ENCODE data around the gene C11orf21. TPM values are rescaled to one million over a fixed set of nuclear protein-coding genes. Genes with fewer than 3 reads are reported as not detected.
"Not testable (repeated sequence)": the region's sequence is repeated elsewhere in the genome, so short reads cannot be mapped to it uniquely, and the experiment has no call there.

C11orf21 gene
- total and polyA plus RNA-seq, 12 donors, result 0.04 to 2.1 (median 0.37) TPM

GRCh38 chr11:2342557-2342956 lies 40.8 kb upstream of the C11orf21 start:
- intact Hi-C loops (cut with DNase I), result no loop called here
- 70 to 87% (median 85%) methylated on average over 2 to 3 of the region's 3 CpGs for WGBS, 4 donors
- no peaks in the 10 kb centered on the region for H3K9me3 ChIP-seq (replicated peaks in 1 of 3)

DNA sequence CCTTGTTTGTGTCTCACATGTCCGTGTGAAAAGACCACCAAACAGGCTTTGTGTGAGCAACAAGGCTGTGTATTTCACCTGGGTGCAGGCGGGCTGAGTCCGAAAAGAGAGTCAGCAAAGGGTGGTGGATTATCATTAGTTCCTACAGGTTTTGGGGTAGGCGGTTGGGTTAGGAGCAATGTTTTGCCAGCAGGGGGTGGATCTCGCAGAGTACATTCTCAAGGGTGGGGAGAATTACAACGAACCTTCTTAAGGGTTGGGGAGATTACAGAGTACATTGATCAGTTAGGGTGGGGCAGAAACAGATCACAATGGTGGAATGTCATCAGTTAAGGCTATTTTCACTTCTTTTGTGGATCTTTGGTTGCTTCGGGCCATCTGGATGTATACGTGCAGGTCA lies 37.0 kb upstream of the C11orf21 start:
- DNase-seq; intact Hi-C loops (cut with DNase I): not testable (repeated sequence)
- WGBS, 4 donors, result 80 to 86% (median 82%) methylated on average over 8 of the region's 8 CpGs

More at GRCh38 chr11:2342557-2342956, 40.8 kb upstream of the C11orf21 start:
- Histone ChIP-seq H3K27me3 (no peaks in the 10 kb centered on the region), H3K4me3 (no peak overlapping the region), H3K27ac (no peak overlapping the region), H3K4me1 (replicated peaks in 1 of 2) (no peaks in the 10 kb centered on the region), H3K36me3 (replicated peaks in 1 of 2) (no peaks in the 10 kb centered on the region)
- DNase-seq, result no peak
- TF ChIP-seq, protein P1, sequence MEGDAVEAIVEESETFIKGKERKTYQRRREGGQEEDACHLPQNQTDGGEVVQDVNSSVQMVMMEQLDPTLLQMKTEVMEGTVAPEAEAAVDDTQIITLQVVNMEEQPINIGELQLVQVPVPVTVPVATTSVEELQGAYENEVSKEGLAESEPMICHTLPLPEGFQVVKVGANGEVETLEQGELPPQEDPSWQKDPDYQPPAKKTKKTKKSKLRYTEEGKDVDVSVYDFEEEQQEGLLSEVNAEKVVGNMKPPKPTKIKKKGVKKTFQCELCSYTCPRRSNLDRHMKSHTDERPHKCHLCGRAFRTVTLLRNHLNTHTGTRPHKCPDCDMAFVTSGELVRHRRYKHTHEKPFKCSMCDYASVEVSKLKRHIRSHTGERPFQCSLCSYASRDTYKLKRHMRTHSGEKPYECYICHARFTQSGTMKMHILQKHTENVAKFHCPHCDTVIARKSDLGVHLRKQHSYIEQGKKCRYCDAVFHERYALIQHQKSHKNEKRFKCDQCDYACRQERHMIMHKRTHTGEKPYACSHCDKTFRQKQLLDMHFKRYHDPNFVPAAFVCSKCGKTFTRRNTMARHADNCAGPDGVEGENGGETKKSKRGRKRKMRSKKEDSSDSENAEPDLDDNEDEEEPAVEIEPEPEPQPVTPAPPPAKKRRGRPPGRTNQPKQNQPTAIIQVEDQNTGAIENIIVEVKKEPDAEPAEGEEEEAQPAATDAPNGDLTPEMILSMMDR (IDR thresholded peaks at IDR 0.05), result no peak
- no peak for TF ChIP-seq POLR2A (IDR thresholded peaks at IDR 0.05)

GRCh38 chr11:2335286-2335685 lies 33.6 kb upstream of the C11orf21 start:
- H3K27me3 ChIP-seq; DNase-seq; H3K27ac ChIP-seq; H3K4me1 ChIP-seq (replicated peaks in 1 of 2); H3K4me3 ChIP-seq; H3K36me3 ChIP-seq (replicated peaks in 1 of 2); H3K9me3 ChIP-seq (replicated peaks in 1 of 3); intact Hi-C loops (cut with DNase I): not testable (repeated sequence)
- WGBS, 4 donors, result 91 to 95% (median 93%) methylated on average over 15 to 18 of the region's 18 CpGs

More for the DNA sequence above, 37.0 kb upstream of the C11orf21 start:
- not testable (repeated sequence) for H3K4me3 ChIP-seq; H3K4me1 ChIP-seq (replicated peaks in 1 of 2); H3K36me3 ChIP-seq (replicated peaks in 1 of 2); H3K9me3 ChIP-seq (replicated peaks in 1 of 3); H3K27ac ChIP-seq; H3K27me3 ChIP-seq

GRCh38 chr11:2333486-2334205 lies 31.9 kb upstream of the C11orf21 start:
- H3K4me3 ChIP-seq; intact Hi-C loops (cut with DNase I); DNase-seq; H3K27me3 ChIP-seq; H3K36me3 ChIP-seq (replicated peaks in 1 of 2); H3K9me3 ChIP-seq (replicated peaks in 1 of 3); H3K4me1 ChIP-seq (replicated peaks in 1 of 2); H3K27ac ChIP-seq: not testable (repeated sequence)
- WGBS, 4 donors, result 75 to 85% (median 82%) methylated on average over 1 to 2 of the region's 4 CpGs

DNA sequence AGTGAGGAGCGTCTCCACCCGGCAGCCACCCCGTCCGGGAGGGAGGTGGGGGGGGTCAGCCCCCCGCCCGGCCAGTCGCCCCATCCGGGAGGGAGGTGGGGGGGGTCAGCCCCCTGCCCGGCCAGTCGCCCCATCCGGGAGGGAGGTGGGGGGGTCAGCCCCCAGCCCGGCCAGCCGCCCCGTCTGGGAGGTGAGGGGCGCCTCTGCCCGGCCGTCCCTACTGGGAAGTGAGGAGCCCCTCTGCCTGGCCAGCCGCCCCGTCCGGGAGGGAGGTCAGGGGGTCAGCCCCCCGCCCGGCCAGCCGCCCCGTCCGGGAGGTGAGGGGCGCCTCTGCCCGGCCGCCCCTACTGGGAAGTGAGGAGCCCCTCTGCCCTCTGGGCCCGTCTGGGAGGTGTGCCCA lies 30.9 kb upstream of the C11orf21 start:
- H3K4me3 ChIP-seq; H3K9me3 ChIP-seq (replicated peaks in 1 of 3); H3K4me1 ChIP-seq (replicated peaks in 1 of 2); intact Hi-C loops (cut with DNase I); DNase-seq; H3K27ac ChIP-seq; H3K27me3 ChIP-seq; H3K36me3 ChIP-seq (replicated peaks in 1 of 2): not testable (repeated sequence)
- WGBS, 4 donors, result 85 to 94% (median 92%) methylated on average over 4 to 29 of the region's 29 CpGs; no CpG with 5 or more reads in 1 of the 4 donors

DNA sequence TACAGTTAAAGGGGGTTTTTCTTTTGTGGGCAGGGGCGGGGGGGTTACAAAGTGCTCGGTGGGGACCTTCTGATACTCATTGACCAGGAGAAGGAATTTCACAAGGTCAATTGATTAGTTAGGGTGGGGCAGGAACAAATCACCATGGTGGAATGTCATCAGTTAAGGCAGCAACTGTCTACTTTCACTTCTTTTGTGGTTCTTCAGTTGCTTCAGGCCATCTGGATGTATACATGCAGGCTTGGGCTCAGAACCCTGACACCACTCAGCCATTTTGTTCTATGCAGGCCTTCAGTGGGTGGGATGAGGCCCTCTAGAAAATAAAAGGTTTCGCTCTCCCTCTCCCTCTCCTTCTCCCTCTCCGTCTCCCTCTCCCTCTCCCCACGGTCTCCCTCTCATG lies 29.7 kb upstream of the C11orf21 start:
- H3K27ac ChIP-seq, result no peak overlapping the region
- no peak for DNase-seq
- WGBS, 4 donors, result 70 to 92% (median 90%) methylated on average over 5 of the region's 5 CpGs
- TF ChIP-seq, protein P1 (IDR thresholded peaks at IDR 0.05), result no peak
- no peak for TF ChIP-seq POLR2A (IDR thresholded peaks at IDR 0.05)
- no peaks in the 10 kb centered on the region for H3K9me3 ChIP-seq (replicated peaks in 1 of 3)
- no peaks in the 10 kb centered on the region for H3K4me1 ChIP-seq (replicated peaks in 1 of 2)
- intact Hi-C loops (cut with DNase I), result no loop called here
- no peaks in the 10 kb centered on the region for H3K36me3 ChIP-seq (replicated peaks in 1 of 2)
- no peak overlapping the region for H3K4me3 ChIP-seq
- no peaks in the 10 kb centered on the region for H3K27me3 ChIP-seq

Measured in adrenal gland (tissue), 12 donors.